Neural cell (in vitro differentiated cells): ENCODE results near the gene GPER1.

ENCODE experiments used
- CTCF ChIP-seq: fragments of 450-650 bp; IDR thresholded peaks from 2 replicates; pipeline ENCODE4 v1.5.1; 2014; ENCODE audit warnings: antibody characterized with exemption, mild to moderate bottlenecking, moderate library complexity; ENCODE audit not compliant: poor library complexity, severe bottlenecking
- EZH2 ChIP-seq: fragments of 200-600, 300-800 bp; shearing (Covaris generic), sonication (generic); IDR thresholded peaks from 2 replicates; pipeline ENCODE4 v1.6.1; 2014; ENCODE audit warnings: antibody characterized with exemption, low read length, borderline replicate concordance, mild to moderate bottlenecking; ENCODE audit not compliant: insufficient read depth, poor library complexity, severe bottlenecking
- POLR2AphosphoS5 ChIP-seq: IDR thresholded peaks from 2 replicates; pipeline ENCODE4 v1.6.1; 2012
- RAD21 ChIP-seq: fragments of 450-650 bp; conservative IDR thresholded peaks from 2 replicates; pipeline ENCODE4 v1.6.1; 2014; ENCODE audit warnings: antibody characterized with exemption, mild to moderate bottlenecking, moderate library complexity
- SMC3 ChIP-seq: fragments of 450-650 bp; conservative IDR thresholded peaks from 2 replicates; pipeline ENCODE4 v1.6.1; 2014; ENCODE audit warnings: antibody characterized with exemption, mild to moderate bottlenecking, moderate library complexity; ENCODE audit not compliant: poor library complexity
- TF ChIP-seq, protein P1 (sequence below): IDR thresholded peaks from 2 replicates; pipeline ENCODE4 v1.6.1; 2012; ENCODE audit warnings: borderline replicate concordance

- TF ChIP-seq SMC3 = no peak
- TF ChIP-seq CTCF = no peak
- no peak for TF ChIP-seq RAD21
- no peak for TF ChIP-seq EZH2
- TF ChIP-seq, protein P1, sequence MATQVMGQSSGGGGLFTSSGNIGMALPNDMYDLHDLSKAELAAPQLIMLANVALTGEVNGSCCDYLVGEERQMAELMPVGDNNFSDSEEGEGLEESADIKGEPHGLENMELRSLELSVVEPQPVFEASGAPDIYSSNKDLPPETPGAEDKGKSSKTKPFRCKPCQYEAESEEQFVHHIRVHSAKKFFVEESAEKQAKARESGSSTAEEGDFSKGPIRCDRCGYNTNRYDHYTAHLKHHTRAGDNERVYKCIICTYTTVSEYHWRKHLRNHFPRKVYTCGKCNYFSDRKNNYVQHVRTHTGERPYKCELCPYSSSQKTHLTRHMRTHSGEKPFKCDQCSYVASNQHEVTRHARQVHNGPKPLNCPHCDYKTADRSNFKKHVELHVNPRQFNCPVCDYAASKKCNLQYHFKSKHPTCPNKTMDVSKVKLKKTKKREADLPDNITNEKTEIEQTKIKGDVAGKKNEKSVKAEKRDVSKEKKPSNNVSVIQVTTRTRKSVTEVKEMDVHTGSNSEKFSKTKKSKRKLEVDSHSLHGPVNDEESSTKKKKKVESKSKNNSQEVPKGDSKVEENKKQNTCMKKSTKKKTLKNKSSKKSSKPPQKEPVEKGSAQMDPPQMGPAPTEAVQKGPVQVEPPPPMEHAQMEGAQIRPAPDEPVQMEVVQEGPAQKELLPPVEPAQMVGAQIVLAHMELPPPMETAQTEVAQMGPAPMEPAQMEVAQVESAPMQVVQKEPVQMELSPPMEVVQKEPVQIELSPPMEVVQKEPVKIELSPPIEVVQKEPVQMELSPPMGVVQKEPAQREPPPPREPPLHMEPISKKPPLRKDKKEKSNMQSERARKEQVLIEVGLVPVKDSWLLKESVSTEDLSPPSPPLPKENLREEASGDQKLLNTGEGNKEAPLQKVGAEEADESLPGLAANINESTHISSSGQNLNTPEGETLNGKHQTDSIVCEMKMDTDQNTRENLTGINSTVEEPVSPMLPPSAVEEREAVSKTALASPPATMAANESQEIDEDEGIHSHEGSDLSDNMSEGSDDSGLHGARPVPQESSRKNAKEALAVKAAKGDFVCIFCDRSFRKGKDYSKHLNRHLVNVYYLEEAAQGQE = no peak
- no peak for TF ChIP-seq POLR2AphosphoS5
These were observed 34.9 kb upstream of the GPER1 start for GRCh38 chr7:1053002-1053411.
